Hepatic stellate cell (primary cell): ENCODE data around the gene GTF2B.
"Not testable (repeated sequence)": the region's sequence is repeated elsewhere in the genome, so short reads cannot be mapped to it uniquely, and the experiment has no call there.

Experiments used
- DNase-seq: peaks from one replicate; pipeline ENCODE4 v3.0.0; 2011; ENCODE audit warnings: low spot score

GTF2B gene

GRCh38 chr1:88891318-88891950, at the start of gene GTF2B:
GTF2B (minus strand) TSS chr1:88891567; CDS start chr1:88891499, 68 bp downstream.
- peak; percentile 76 for DNase-seq

DNA sequence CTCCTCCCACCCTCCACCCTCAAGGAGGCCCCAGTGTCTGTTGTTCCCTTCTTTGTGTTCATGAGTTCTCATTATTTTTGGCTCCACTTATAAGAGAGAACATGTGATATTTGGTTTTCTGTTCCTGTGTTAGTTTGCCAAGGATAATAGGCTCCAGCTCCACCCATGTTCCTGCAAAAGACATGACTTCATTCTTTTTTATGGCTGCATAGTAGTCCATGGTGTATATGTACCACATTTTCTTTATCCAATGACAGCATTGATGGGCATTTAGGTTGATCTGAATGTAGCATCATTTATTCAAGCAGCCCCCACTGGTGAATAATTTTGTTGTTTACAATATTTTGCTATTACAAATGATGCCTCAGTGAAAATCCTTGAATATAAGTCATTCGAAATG, 47.2 kb upstream of the GTF2B start:
- DNase-seq, result not testable (repeated sequence)

DNA sequence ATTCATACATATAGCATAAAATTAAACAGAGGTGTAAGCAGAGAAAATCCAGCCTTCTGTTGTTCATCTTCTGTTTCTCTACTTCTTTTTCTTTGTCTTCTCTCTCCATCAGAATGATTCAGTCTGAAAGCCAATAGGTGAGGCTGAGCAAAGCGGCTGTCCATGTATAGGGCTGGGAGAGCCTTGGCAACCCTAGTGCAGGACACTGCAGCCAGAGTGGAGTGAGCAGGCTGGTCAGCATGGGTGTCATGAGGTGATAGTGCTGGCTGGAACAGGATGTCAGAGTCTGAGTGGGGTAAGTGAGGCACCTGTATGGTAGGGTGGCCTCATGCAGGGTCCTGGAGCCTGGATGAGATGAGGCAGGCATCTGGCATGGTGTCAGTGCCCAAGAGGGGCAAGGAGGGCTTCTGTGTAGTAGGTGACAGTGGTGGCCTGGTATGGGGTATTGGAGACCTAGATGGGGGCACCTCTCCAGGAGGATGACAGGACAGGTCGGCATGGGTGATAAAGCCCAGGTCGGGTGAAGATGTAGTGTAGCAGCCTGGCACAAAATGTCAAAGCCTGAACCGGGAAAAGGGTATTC, 45.5 kb upstream of the GTF2B start:
- DNase-seq, result no peak

DNA sequence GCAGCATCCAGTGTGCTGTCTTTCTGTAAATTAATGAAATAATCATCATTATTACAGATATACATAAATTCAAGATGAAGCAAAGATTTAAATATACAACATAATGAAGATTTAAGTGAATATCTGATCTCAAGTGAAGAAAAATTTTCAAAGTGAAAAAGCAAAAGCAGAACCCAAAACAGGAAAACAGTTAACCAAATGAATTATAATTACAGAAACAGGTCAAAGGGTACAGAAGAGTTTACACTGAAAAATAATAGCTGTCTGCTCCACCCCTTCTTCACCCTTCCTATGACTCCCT, 44.8 kb upstream of the GTF2B start:
- no peak for DNase-seq

GRCh38 chr1:88935522-88936222, 44.3 kb upstream of the GTF2B start:
- peak; percentile 11 for DNase-seq

DNA sequence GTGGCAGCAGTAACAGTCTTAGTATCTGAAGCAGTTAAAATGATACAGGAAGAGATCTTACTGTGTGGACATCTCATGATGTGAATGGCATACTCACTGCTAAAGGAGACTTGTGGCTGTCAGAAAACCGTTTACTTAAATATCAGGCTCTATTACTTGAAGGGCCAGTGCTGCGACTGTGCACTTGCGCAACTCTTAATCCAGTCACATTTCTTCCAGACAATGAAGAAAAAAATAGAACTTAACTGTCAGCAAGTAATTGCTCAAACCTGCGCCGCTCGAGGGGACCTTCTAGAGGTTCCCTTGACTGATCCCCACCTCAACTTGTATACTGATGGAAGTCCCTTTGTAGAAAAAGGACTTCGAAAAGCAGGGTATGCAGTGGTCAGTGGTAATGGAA, 38.8 kb upstream of the GTF2B start:
- not testable (repeated sequence) for DNase-seq

GRCh38 chr1:88923224-88923623, 31.9 kb upstream of the GTF2B start:
- no peak for DNase-seq

DNA sequence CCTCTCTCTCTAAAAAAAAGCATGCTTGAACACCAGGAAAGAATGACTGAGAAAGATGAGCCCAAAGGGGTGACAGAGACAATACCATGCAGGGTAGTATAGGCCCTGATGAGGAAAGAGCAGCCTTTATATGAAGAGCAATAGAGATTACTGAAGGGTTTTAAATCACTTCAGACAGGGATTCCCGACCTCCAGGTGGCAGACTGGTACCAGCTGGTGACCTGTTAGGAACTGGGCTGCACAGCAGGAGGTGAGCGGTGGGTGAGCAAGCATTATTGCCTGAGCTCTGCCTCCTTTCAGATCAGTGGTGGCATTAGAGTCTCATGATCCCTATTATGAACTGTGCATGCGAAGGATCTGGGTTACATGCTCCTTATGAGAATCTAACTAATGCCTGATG, 30.8 kb upstream of the GTF2B start:
- DNase-seq, result no peak

DNA sequence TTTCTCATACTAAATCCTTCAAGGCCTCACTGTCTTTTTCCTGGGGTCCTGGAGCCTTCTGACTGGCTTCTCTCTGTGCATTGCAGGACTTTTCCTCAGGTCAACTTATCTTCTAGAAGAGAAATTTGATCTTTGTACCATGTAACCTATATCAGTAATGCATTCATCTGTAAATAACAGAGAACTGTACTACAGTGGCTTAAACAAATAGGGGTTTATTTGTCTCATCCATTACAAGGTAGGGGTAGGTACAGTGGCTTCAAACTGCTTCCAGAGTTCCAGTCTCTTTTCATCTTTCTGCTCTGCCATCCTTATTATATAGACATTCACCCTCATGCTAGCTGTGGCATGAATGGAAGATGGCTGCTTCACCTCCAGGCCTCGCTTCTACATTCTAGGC, 29.5 kb upstream of the GTF2B start:
- no peak for DNase-seq

DNA sequence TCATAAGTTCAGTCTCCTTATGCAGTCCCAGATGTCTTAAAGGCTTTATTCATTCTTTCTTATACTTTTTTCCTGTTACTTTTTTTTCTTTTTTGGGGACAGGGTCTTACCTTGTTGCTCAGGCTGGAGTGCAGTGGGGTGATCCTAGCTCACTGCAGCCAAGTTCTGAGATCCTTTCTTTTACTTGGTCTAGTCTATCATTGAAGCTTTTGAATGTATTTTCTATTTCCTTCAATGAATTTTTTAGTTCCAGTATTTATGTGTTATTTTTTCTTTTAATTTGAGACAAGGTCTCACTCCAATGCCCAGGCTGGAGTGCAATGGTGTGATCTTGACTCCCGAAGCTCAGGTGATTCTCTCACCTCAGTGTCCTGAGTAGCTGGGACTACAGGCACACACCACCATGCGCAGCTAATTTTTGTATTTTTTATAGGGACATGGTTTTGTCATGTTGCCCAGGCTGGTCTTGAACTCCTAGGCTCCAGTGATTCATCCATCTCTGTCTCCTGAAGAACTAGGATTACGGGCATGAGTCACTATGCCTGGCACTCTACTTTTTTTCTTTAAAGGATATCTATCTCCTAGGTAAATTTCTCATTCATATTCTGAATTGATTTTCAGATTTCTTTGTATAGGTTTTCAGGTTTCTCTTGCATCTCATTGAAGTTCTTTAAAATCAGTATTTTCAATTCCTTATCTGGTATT, 26.1 kb upstream of the GTF2B start:
- no peak for DNase-seq

- DNase-seq, result no peak
Observed at GRCh38 chr1:88916883-88917282, 25.5 kb upstream of the GTF2B start.

- DNase-seq, result not testable (repeated sequence)
Observed at GRCh38 chr1:88911800-88912199, 20.4 kb upstream of the GTF2B start.

DNA sequence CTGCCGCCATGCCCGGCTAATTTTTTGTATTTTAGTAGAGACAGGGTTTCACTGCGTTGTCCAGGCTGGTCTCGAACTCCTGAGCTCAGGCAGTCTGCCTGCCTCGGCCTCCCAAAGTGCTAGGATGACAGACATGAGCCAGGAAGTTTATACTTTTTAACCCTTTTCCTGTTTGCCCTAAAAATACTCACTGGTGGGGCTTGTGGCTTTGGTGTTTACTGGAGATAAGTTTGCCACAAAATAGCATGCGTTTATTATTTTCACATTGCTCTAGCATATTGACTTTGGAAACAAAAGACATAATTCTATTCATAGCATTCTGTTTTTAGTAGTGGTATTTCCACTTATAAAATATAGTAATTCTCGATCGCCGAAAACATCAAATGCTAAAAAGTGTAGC, 19.8 kb upstream of the GTF2B start:
- no peak for DNase-seq

- DNase-seq, result no peak
Observed at GRCh38 chr1:88910401-88910800, 19.0 kb upstream of the GTF2B start.

GRCh38 chr1:88900883-88901282, 9.5 kb upstream of the GTF2B start:
- no peak for DNase-seq

GRCh38 chr1:88897070-88897730, 5.8 kb upstream of the GTF2B start:
- DNase-seq, result no peak

DNA sequence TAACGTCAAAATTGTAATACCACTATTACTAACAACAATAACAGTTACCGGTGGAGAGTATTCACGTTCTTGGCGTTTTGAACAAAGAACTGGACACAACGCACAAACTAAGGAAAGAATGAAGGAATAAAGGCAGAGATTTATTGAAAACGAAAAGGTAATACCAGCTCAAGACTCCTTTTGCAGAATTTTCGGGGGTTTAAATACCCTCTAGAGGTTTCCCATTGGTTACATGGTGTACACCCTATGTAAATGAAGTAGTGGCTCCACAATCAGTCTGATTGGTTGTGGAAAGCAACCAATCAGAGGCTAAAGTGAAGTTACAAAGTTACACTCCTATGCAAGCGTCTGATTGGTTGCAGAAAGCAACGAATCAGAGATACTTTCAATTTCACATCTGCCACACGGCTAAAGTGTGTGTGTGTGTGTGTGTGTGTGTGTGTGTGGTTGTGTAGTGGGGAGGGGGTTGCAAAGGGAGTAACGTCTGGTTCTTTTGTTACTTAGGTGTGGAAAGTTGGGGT, 1.1 kb upstream of the GTF2B start:
- no peak for DNase-seq

DNA sequence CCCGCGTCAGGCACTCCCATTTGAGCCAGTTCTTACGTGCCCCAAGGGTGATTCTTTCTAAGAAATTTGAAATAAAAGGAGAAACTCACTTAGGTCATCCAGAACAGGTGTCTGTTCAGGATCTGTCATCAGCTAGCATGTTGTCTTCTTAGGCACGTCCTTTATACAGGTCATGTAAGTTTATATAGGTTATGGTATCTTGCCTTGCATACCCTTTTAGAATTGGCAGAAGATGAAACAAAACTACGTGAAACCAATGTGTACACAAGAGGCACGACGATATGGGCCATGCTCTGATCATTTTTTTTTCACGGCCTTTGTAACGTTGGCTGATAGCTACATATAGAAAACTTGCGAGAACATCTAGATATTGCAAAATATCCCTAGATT, 579 bp upstream of the GTF2B start:
- no peak for DNase-seq

DNA sequence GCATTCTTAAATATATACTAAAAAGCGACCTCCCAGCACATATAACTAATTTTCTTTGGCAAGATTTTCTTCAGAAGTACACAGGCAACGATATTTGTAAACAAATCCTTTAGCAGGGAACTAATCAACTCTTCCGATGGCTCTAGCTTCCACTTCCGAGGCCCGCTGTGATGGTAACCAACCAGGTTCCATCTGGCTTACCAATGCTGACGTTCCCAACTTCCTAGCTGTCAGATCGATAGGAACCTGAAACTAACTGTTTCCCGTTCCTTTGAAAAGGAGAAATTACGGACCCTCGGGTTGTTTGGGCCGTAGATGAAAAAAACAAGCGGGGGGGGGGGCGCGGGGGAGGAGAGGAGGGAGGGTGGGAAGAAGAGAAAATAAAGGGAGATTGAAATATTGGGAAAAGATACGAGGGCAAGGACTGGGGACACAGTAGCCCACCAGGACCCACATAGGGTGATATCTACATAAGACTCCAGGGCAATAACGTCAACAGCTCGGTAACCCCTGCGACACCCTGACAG, 513 bp downstream of the GTF2B start:
- DNase-seq, result no peak

DNA sequence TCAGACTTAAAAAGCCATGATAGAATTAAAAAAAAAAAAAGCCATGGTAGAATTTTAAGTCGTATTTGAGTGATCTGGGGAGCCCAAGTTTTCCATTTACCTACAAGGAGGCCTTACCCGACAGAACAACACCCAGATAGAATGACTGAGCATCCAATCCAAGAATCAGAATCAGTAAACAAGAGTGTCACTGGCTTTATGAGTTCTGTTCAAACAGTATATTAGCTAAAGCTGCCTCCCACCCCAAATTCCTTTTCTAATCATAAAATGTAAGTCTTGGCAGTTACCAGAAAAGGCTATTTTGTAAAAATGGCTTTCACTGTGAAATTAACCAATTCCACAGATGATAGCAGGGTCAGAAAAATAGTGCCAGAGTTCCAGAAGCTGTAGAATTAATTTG, 1.2 kb downstream of the GTF2B start:
- DNase-seq, result no peak

- no peak for DNase-seq
Observed at GRCh38 chr1:88888750-88889149, 2.6 kb downstream of the GTF2B start.

GRCh38 chr1:88885933-88886332, 5.4 kb downstream of the GTF2B start:
- DNase-seq, result no peak
